K562 treated with DMSO at 1 percent for 4 hours (cell line): ENCODE results near the gene PFN1. TPM values are rescaled to one million over a fixed set of nuclear protein-coding genes. Genes with fewer than 3 reads are reported as not detected.

Experiments used
- total RNA-seq: library from RNA; unstranded; fragments of 300-600 nt; gene quantifications from 2 replicates; pipeline ENCODE4 v1.2.3, GENCODE V29; 2022; ENCODE audit not compliant: insufficient read depth

Gene PFN1
- 558 and 653 TPM in 2 replicates for total RNA-seq

DNA sequence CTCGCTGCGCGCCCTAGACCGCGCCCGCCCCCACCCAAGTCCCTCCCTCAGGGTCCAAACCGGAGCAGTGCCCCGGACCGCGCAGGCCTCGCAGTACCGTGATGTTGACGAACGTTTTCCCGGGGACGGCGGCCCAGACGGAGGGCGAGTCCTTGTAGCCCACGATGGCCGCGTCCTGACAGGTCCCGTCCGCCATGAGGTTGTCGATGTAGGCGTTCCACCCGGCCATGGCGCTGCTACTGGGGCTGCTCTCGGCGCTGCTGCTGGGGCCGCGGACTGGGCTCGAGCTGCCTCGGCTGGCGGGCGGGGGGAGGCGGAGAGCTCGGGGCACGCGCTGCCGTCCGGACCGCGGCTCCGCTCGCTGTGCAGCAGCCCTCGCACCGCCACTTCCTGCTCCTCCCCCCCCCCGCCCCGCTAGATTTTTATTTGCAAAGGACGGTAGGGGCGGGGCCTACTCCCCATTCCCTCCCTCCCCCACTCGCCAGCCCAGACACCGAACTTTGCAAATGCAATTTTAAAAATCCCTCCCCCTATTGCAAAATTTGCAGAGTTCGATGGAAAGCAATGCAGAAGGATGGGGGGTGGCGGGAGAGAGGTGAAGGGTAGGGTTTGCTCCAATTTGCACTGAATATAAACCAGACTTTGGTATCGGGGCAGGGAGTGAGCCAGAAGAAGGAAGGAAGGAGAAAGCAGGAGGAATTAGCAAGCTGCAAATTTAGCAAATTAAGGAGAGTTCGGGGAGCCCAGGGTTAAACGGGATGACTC, at the start of gene PFN1:
Gene PFN1 (minus strand): TSS at position 365 of the 765 bp plus-strand sequence. CDS start 136 bp downstream, at position 229.

DNA sequence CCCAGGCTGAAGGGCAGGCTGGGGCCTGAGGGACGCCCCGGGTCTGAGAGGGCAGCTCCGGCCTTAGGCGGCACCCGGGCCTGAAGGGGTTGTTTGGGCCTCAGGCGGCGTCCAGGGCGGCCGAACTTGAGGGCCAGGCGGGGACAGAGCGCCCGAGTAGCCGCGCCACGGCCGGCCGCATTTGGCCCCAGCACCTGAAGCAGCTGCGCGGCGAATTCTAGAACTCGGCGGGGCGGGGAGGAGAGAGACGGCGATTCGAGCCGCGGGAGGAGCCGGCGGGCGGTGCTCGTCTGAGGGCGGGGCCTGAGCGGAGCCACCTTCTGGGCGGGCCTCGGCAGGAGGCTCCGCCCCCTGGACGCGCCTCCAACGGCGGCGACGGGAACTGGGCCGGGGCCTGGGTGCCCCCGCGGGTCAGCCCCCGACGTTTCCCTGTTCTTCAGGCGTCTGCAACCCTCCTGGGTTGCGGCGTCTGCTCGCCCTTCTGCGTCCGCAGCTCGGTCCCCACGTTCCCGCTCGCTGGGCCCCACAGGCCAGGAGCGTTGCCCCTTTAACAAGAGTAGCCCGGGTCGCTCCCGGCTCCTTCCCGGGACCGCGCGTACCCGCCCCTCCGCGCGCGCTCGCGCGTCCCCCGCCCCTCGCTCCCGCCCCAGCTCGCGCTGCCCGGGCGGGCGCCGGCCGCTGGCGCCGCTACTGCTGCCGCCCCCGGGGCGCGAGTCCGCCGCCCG, 49.1 kb upstream of the PFN1 start, which contains the start of the genes INCA1 and KIF1C:
Gene INCA1 (minus strand): TSS at position 221 of the 725 bp plus-strand sequence. CDS start 3,085 bp downstream, outside the sequence.
Gene KIF1C (plus strand): TSS at position 649 of the 725 bp plus-strand sequence. CDS start 2,297 bp downstream, outside the sequence.

DNA sequence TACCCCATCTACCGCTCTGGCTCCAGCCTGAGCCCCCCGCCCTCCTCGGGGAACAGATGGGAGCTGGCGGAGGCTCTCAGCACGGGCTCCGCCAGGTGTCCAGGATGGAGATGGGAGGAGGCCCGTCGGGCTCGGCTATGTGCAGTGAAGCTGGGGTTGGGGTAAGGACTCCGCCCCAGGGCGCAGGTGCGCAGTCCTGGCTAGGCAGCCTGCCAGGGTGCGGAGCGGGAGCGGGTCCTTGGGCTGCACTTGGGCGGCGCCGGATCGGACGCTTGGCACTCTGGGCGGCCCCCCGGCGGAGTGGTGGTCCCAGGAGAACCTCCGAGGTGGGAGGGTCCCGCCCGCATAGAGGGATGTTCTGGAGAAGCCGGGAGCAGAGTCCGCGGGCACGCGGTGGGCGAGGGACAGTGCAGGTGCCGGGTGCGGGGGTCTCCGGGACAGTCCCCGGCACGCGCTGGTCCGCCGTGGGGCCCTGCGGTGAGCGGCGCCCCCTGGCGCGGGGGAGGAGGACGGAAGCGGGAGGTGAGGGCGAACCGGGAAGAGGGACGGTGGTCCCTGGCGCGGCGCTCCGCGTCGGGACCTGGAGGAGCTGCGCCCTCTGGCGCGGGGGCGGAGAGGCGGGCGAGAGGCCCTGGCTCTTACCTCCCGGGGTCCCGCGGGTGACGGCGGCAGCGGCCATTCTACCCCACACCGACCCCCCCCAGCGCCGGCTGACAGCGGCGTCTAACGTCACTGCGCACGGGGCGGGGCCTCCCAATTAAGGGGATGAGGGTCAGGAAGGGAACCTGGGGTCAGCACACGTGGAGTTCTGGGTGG, 38.8 kb upstream of the PFN1 start, which contains the start of gene CAMTA2:
Gene CAMTA2 (minus strand): TSS at position 725 of the 816 bp plus-strand sequence. CDS start 1,453 bp downstream, outside the sequence.

DNA sequence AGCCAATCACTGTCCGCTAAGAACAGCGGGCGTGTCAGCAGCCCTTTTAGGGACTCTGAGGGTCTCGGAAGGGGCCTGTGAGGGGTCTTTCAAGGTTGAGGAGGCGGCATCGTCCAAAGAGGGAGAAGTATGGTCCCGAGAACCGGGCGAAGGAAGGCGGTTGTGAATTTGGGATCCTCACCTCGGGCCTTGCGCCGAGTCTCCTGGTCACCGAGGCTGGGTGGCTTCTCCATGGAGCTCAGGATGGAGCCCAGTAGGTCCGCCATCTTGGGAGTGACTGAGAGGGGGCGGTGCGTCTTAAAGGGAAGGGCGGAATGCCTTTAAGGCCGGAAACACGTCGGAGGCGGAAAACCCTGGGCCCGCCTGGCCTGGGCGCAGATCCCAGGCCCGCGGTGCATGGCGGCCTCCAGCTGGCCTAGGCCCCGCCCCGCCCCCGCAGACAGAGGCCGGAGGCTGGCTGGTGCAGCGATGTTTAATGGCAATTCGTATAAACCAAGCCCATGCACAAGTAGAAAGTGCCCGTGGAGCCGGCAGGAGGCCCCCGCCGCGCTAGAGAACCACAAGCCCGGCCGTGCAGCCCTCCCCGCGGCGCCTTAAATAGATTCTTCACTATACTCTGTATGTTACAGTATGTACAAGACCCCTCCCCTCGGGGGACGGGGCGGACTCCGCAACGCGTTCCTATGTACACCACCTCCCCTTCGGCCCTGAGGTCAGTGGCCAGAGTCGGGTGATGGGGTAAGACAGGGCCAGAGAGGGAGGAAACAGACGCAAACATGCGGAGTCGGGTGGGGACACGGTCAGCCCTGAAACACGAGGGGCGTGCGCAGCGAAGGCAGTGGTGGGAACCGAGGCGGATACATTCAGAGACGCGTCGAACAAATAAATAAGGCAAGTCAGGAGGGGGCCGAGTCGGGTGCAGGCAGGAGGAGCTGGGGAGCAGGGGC, 19.5 kb upstream of the PFN1 start, which contains the start of gene SPAG7:
Gene SPAG7 (minus strand): TSS at position 279 of the 947 bp plus-strand sequence. CDS start 13 bp downstream, at position 266.

DNA sequence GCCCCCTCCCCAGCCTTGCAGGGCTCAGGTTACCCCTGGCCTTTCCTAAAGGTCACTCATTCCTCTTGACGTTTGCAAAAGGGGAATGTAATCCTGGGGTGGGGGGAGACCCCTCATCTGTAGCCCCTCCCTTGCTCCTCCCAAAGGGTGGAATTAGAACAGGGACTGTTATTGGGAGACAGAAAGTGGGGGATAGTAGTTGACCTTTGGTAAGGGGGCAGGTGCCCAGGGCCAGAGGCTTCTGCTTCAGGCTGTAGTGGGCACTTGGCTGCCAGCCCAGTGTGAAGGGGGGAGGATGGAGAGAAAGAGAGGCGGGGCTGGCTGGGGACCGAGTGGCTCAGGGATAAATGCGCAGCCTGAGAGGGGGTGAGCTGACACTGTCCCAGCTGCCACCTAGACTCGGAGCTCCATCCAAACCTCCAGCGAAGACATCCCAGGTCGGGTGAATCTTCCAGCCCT, 2.4 kb upstream of the PFN1 start, which contains the start of gene ENO3:
Gene ENO3 (plus strand): TSS at position 374 of the 459 bp plus-strand sequence. CDS start 711 bp downstream, outside the sequence.

DNA sequence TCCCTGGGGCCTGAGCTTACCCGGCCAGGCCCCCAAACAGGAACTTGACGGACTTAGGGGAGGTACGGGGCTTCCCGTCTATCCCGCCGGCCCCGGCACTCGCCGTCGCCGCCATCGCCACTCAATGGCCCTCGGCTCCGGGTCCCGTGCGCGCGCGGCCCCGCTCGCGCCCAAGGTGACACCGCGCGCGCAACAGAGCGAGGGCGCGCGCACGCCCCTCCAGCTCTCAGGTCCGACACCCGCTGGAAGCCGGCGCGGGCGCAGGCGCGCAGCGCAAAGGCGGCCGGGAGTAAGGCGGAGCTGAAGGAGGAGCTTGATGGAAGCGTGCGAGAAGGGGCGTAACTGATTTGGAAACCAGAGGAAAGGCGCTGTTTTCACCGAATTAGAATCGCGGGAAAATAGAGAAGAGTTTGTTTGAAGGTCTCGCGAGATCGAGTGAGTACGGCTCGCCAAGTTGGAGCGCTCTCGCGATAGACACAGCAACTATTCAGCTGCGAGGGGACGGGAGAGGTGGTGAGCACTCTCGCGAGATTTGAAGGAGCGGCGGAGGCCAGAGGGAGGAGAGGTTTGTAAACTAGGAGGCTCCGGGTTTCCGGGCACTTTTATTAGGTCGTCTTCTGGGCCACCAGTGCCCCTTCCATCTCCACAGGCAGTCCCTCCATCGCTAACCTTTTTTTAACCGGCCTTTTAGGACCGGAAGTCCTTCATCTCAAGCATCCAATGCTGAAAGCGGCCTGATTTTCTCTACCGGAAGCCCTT, 8.4 kb downstream of the PFN1 start, which contains the start of the genes RNF167 and SLC25A11:
Gene RNF167 (plus strand): TSS at position 473 of the 759 bp plus-strand sequence. CDS start 642 bp downstream, outside the sequence.
Gene SLC25A11 (minus strand): TSS at position 251 of the 759 bp plus-strand sequence. CDS start 136 bp downstream, at position 115.

DNA sequence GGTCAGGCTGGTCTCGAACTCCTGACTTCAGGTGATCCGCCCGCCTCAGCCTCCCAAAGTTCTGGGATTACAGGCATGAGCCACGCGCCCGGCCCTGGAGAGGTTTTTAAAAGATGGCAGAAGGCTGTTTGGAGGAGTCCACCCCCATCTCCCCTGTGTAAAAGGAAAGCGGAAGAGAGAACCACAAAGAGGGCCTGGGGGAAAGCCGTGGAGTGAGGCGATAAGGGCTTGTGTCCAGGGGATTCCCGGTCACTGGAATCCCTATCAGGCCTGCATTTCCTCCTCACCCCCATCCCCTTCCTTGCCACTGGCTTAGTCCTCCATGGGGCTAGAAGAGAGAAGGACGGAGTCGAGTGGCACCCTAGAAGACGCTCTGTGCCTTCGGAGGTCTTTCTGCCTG, 16.4 kb downstream of the PFN1 start, which contains the start of gene GP1BA:
Gene GP1BA (plus strand): TSS at position 315 of the 400 bp plus-strand sequence. CDS start 328 bp downstream, outside the sequence.

DNA sequence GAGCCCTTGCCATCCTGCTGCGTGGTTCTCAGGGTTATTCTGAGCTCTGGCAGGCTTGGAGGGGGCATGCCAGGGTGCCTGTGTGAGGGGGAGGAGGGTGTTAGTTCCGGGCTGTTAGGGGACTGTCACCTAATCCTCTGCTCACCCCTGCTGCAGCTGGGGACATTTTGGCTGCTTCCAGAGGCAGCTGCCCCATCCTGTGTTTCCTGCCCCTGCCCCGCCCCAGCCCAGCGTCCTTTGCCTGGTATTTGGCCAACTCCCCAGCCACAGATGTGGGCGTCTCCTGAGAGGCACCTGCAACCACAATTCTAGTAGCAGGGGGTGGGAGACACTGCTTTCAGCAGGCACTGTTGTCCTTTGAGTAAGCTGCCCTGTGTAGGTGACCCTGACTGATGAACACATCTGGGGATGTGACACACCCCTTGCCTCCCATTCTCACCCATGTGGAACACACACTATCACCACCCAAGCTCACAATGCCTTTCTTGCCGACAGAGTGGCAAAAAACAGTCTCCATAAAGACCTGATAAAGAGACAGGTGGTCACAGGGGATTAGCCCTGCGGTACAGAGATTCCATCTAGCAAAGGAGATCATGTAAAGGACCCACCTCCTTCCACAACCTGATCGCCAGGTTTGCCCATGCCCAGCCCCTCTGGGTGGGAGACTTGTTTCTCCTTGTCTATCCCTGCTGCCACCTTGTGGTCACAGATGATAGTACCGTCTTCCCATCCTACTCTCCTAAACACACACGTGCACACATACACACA, 45.1 kb downstream of the PFN1 start, which contains the start of gene CHRNE:
Gene CHRNE (minus strand): TSS at position 48 of the 768 bp plus-strand sequence. CDS start 35 bp downstream, at position 13.

DNA sequence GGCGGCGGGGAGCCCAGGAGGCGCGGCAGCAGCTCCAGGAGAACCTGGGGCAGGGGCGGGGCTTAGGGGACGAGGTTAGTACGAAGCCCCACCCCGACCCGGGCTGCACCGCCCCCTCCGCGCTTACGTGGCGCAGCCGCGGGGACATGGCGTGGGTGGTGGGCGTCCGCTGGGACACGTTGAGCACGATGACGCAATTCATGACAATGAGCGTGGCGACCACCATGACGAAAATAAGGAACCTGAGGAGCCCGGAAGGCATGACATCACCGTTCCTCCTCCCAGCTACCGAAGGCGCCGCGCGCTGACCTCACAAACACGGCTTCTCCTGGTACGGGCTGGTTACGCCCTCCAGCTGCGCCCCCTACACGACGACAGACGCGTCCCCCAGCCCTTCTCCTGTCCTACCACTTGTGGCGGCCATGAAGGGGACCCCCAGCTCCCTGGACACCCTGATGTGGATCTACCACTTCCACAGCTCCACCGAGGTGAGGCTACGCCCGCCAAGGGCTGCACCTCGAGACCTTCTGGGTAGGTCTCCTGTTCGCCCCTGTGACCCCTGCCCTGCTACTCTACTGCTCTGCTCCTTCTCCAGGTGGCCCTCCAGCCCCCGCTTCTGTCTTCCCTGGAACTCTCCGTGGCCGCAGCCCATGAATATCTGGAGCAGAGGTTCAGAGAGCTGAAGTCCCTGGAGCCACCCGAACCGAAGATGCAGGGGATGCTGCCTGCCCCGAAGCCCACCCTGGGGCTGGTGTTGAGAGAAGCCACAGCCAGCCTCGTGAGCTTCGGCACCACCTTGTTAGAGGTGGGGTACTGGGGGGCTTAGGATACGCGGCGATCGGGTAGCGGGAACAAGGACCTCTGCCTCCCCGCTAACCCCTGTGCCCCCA, 48.7 kb downstream of the PFN1 start, which contains the start of gene C17orf107:
Gene C17orf107 (plus strand): TSS at position 196 of the 890 bp plus-strand sequence. CDS start 227 bp downstream, at position 423.

Other genes starting within 250 kb of the PFN1 start
- gene PELP1, start 244.4 kb downstream of the PFN1 start, total RNA-seq: 37.2 and 38.9 TPM in 2 replicates
- gene ARRB2, start 237.9 kb downstream of the PFN1 start, total RNA-seq: 18.1 and 20.6 TPM in 2 replicates
- 4.9 and 10.5 TPM in 2 replicates for gene MED11, start 217.1 kb downstream of the PFN1 start, total RNA-seq
- gene ZMYND15, start 208.7 kb downstream of the PFN1 start, total RNA-seq: not detected in 2 replicates
- gene CXCL16, start 208.6 kb downstream of the PFN1 start, total RNA-seq: not detected in 2 replicates
- not detected in 2 replicates for gene TM4SF5, start 176.6 kb downstream of the PFN1 start, total RNA-seq
- not detected in 2 replicates for gene VMO1, start 162.2 kb downstream of the PFN1 start, total RNA-seq
- 1.6 TPM in 1 of 2 replicates, not detected in the other for gene GLTPD2, start 159.6 kb downstream of the PFN1 start, total RNA-seq
- 139 and 156 TPM in 2 replicates for gene PSMB6, start 152.4 kb downstream of the PFN1 start, total RNA-seq
- gene PLD2, start 141.4 kb downstream of the PFN1 start, total RNA-seq: 4.0 and 14.9 TPM in 2 replicates
- 22.4 and 27.5 TPM in 2 replicates for gene MINK1, start 115.2 kb downstream of the PFN1 start, total RNA-seq
- gene C17orf107, start 49.0 kb downstream of the PFN1 start, total RNA-seq: 0.50 and 0.97 TPM in 2 replicates
- gene CHRNE, start 45.4 kb downstream of the PFN1 start, total RNA-seq: not detected in 2 replicates
- gene GP1BA, start 16.3 kb downstream of the PFN1 start, total RNA-seq: 0.71 TPM in 1 of 2 replicates, not detected in the other
- gene SLC25A11, start 8.5 kb downstream of the PFN1 start, total RNA-seq: 45.8 and 50.8 TPM in 2 replicates
- gene RNF167, start 8.3 kb downstream of the PFN1 start, total RNA-seq: 36.9 and 40.4 TPM in 2 replicates
- 19.1 and 33.4 TPM in 2 replicates for gene ENO3, start 2.6 kb upstream of the PFN1 start, total RNA-seq
- gene SPAG7, start 19.3 kb upstream of the PFN1 start, total RNA-seq: 30.6 and 35.7 TPM in 2 replicates
- gene CAMTA2, start 39.1 kb upstream of the PFN1 start, total RNA-seq: 17.0 and 18.7 TPM in 2 replicates
- gene INCA1, start 49.0 kb upstream of the PFN1 start, total RNA-seq: not detected in 2 replicates
- 10.5 and 12.7 TPM in 2 replicates for gene KIF1C, start 49.4 kb upstream of the PFN1 start, total RNA-seq
- gene SLC52A1, start 86.9 kb upstream of the PFN1 start, total RNA-seq: not detected in 2 replicates
- gene ZFP3, start 129.9 kb upstream of the PFN1 start, total RNA-seq: not detected in 2 replicates
- 4.0 TPM in 2 replicates for gene ZNF232, start 163.3 kb upstream of the PFN1 start, total RNA-seq
- gene USP6, start 167.5 kb upstream of the PFN1 start, total RNA-seq: not detected in 2 replicates
- gene ZNF594, start 243.3 kb upstream of the PFN1 start, total RNA-seq: 3.5 and 4.2 TPM in 2 replicates